ENCODE measurements around the gene ACVR1.

ACVR1 gene

DNA sequence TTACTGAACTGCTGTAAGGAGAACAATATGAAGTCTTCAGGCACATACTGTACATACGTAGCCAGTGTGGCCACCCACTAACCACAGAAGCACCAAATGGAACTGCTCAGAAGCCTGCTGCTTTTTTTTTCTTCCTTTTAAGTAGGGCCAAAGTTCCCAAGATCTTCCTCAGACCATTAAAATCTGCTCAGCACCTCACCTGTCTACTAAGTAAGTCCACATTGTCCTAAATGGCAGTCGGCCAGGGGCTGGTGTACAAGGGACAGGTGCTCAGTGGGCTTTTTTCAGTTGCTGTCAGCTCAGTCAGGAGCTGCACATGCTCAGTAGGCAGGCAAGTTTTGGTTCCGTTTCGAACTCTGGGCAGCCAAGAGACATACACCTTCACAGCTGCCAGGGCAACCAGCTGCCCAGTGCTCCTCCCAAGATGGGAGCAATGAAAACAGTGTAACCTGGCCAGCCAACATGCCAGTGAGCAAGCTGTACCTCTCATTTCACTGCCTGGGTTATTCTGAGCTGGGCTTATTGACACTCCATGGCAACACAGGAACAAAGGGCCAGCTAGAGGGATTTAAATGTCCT, 86.1 kb downstream of the ACVR1 start:
- Histone ChIP-seq H3K9me3 (no peaks in the 10 kb centered on the region), H3K27me3 (no peaks in the 10 kb centered on the region), H3K4me3 (ENCODE audit: low read depth, low read length) (no peak overlapping the region), H3K4me1 (no peaks in the 10 kb centered on the region), H3K36me3 (no peaks in the 10 kb centered on the region)
- TF ChIP-seq, protein P1, sequence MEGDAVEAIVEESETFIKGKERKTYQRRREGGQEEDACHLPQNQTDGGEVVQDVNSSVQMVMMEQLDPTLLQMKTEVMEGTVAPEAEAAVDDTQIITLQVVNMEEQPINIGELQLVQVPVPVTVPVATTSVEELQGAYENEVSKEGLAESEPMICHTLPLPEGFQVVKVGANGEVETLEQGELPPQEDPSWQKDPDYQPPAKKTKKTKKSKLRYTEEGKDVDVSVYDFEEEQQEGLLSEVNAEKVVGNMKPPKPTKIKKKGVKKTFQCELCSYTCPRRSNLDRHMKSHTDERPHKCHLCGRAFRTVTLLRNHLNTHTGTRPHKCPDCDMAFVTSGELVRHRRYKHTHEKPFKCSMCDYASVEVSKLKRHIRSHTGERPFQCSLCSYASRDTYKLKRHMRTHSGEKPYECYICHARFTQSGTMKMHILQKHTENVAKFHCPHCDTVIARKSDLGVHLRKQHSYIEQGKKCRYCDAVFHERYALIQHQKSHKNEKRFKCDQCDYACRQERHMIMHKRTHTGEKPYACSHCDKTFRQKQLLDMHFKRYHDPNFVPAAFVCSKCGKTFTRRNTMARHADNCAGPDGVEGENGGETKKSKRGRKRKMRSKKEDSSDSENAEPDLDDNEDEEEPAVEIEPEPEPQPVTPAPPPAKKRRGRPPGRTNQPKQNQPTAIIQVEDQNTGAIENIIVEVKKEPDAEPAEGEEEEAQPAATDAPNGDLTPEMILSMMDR (IDR thresholded peaks at IDR 0.05; ENCODE audit: low read depth, low read length): no peak
- no peak for DNase-seq

DNA sequence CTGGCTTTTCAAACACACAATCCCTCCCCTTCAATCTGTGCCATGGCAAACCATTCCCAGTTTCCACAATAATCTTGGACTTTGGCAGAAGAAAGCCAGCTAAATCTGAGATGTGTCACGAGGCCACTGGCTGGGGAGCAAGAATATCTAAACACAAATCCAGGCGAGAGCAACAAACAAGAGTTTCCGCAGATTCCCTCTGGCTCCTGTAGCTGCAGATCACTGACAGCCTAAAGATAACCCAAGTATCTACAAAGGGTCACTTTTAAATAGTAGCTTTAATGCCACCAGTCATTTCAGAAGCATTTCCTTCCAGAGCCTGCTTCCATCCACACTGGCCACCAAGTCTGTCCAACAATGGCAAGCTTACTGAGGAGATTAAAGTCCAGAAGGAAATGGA, 86.9 kb downstream of the ACVR1 start:
- Histone ChIP-seq H3K4me1 (no peaks in the 10 kb centered on the region), H3K36me3 (no peaks in the 10 kb centered on the region), H3K27me3 (no peaks in the 10 kb centered on the region), H3K9me3 (no peaks in the 10 kb centered on the region), H3K4me3 (ENCODE audit: low read depth, low read length) (no peak overlapping the region)
- no peak for DNase-seq
- TF ChIP-seq, protein P1 (IDR thresholded peaks at IDR 0.05; ENCODE audit: low read depth, low read length): no peak

DNA sequence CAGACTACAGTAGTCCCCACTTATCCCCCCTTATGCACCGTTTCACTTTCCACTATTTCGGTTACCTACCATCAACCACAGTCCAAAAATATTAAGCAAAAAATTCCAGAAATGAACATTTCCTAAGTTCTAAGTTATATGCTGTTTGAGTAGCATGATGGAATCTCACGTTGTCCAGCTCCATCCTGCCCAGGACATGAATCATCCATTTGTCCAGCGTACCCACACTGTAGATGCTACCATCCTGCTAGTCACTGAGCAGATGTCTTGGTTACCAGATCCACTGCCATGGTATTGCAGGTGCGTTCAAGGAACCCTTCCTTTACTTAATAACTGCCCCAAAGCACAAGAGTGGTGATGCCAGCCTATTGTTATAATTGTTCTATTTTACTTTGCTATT, 87.9 kb downstream of the ACVR1 start:
- no peaks in the 10 kb centered on the region for H3K4me1 ChIP-seq
- no peaks in the 10 kb centered on the region for H3K27me3 ChIP-seq
- TF ChIP-seq, protein P1 (IDR thresholded peaks at IDR 0.05; ENCODE audit: low read depth, low read length): no peak
- no peaks in the 10 kb centered on the region for H3K36me3 ChIP-seq
- H3K9me3 ChIP-seq: no peaks in the 10 kb centered on the region
- DNase-seq: no peak
- H3K4me3 ChIP-seq (ENCODE audit: low read depth, low read length): no peak overlapping the region

DNA sequence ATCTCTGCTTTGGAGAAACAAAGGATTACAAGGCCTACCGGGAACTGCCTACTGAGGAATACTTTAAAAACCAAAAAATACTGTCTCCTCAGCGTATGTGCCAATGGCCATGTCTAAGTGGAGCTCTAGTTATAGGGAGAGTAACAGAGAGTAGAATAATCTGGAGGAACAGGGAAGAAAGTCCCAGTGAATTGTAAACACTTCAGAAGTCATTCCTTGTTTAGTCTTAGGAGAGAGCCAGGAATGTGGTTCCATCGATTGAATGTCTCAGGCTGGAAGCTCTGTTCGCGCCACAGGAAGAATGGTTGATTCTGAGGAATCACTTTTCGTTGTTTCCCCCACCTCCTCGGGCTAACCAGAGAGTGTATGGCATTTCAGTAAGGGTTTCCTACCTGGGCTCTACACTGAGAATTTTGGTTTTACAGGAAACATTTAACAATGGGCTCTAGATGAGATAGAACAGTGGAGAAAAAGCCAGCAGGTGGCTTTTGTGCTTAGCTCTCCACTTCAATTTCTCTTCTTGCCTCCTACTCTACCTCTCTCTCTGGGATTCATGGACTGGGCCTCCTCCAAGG, 88.7 kb downstream of the ACVR1 start:
- Histone ChIP-seq H3K27me3 (no peaks in the 10 kb centered on the region), H3K36me3 (no peaks in the 10 kb centered on the region), H3K4me1 (no peaks in the 10 kb centered on the region), H3K9me3 (no peaks in the 10 kb centered on the region), H3K4me3 (ENCODE audit: low read depth, low read length) (no peak overlapping the region)
- TF ChIP-seq, protein P1 (IDR thresholded peaks at IDR 0.05; ENCODE audit: low read depth, low read length): no peak
- DNase-seq: no peak

DNA sequence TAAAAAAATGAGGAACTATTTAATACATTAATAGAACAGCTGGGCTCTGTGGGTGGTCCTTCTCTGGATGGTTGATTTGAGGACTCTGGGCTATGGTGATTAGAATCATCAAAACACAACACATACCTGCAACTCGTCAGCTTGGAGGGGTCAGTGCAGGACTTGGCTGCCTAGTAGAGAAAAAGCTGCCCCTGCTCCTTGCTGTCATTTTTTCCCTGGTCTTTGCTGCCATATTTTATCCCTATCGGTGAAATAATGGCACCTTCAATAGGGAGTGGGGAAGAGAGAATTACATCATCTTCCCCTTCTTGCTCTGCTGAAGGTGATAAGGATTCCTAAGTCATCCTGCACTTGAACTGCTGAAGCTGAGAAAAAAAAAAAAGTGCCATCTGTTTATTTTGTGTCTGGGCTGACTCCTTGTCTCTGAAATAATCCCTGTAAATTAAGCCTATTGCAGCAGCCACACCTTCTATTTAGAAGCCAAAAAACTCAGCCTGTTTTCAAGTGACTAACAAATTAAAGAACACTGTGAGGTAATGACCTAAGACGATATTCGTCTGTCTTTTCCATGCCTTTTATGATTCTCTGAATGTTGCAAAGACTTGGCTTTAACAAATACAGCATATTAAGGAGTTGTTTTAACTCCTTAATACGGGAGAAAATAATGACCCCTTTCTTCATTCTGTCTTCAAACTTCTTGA, 89.3 kb downstream of the ACVR1 start:
- Histone ChIP-seq H3K36me3 (no peaks in the 10 kb centered on the region), H3K4me1 (no peaks in the 10 kb centered on the region), H3K4me3 (ENCODE audit: low read depth, low read length) (no peak overlapping the region), H3K27me3 (no peaks in the 10 kb centered on the region), H3K9me3 (no peaks in the 10 kb centered on the region)
- TF ChIP-seq, protein P1 (IDR thresholded peaks at IDR 0.05; ENCODE audit: low read depth, low read length): no peak
- no peak for DNase-seq
